GM18499 (cell line): ENCODE results near the gene UFSP1.

Experiments used
- ATAC-seq: cut with Tn5 transposase; IDR thresholded peaks from one replicate; pipeline ENCODE4 v1.9.1; 2021; ENCODE audit warnings: moderate number of reproducible peaks; ENCODE audit not compliant: insufficient read depth, unreplicated experiment

The UFSP1 gene

DNA sequence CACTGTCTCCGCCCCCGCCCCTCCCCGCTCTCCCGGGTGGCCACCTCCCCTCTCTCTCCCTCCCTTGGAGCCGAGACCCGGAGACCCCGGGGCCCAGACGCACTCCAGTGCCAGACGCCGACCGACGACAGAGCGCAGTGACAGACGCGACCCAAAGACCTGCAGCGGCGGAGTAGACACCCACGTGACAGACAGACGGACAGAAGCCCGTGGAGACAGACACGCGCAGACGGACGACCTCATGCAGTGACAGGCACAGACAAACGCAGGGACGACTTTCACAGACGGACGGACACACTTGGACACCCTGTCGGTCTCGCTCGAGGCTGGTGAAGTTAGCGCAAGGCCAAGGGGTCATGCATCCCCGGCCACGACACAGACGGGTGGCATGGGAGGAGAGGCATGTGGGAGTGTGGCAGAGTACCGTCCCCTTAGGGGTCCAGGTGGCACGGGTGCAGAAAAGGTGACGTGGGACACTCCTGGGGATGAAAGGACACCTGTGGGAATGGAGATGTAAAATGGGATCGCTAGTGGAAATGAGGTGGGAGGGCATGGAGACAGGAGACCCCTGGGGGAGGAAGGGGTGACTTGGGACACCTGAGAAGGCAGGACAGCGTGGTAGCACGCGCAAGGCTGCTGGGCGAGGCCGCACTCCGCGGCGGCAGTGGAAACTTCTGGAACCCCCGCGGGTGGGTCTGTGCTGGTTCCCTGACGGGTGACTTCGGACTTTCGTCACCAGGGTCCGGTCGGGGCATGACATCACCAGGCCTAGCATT, 6.6 kb upstream of the UFSP1 start:
- no peak for ATAC-seq

DNA sequence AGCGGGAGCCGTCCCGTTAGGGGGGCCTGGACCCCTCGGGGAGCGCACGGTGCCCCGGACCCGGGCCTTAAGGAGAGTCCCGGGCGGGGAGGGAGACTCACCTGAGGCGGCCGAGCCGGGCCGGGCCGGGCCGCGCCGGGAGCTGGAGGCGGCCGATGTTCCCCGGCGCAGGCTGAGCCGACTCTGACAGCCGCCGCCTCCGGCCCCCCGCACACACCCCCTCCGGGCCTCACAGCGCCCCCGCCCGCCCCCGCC, 6.1 kb upstream of the UFSP1 start, which contains the start of gene ACHE:
Gene ACHE, minus strand, starts transcription at position 188 of the 255 bp plus-strand sequence. CDS start 1,656 bp downstream, outside the sequence.
- no peak for ATAC-seq

GRCh38 chr7:100894860-100895700, 5.6 kb upstream of the UFSP1 start:
- ATAC-seq = no peak

GRCh38 chr7:100893910-100894721, 4.6 kb upstream of the UFSP1 start:
- no peak for ATAC-seq

DNA sequence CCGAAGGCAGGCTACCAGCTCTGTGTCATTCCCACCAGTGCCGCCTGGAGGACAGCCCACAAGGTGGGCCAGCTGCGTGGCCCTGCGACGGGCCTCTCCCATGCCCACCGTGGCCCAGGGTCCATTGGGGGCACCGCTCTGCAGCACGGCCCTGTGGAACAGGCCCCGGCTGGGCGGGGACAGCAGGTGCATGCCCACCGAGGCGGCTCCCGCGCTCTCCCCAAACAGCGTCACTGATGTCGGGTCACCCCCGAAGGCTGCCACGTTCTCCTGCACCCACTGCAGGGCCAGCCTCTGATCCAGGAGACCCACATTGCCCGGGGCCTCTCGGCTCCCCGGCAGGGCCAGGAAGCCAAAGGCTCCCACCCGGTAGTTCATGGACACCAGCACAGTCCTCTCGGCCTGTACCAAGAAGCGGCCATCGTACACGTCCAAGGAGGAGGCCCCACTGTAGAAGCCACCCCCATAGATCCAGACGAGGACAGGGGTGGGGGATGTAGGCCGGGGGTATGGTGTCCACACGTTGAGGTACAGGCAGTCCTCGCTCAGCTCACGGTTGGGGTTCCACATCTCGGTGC, 3.9 kb upstream of the UFSP1 start:
- ATAC-seq = no peak

- no peak for ATAC-seq
Measured at GRCh38 chr7:100892364-100893317, 3.1 kb upstream of the UFSP1 start.

DNA sequence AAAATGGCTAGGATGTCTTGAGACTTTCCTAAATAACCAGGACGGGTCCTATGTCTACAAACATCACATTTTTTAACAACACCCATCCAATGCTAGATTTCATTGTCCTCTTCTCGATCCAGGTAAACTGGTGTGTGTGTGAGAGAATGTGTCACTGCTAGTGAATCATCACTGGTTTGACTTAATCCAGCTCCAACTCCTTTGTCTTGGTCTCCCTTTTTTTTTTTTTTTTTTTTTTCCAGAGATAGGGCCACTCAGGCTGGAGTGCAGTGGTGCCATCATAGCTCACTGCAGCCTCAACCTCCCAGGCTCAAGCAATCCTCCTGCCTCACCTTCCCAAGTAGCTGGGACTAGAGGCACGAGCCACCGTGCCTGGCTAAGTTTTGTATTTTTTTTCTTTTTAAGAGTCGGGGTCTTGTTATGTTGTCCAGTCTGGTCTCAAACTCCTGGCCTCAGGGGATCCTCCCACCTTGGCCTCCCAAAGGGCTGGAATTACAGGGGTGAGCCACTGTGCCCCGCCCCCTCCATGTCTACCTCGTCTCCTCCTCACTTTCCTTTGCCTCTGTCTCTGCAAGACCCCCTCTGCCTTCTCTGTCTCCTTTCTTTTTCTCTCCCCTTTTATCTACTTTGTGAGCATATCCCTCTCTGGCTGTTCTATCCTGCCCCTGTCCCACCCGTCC, 2.2 kb upstream of the UFSP1 start:
- ATAC-seq = no peak

DNA sequence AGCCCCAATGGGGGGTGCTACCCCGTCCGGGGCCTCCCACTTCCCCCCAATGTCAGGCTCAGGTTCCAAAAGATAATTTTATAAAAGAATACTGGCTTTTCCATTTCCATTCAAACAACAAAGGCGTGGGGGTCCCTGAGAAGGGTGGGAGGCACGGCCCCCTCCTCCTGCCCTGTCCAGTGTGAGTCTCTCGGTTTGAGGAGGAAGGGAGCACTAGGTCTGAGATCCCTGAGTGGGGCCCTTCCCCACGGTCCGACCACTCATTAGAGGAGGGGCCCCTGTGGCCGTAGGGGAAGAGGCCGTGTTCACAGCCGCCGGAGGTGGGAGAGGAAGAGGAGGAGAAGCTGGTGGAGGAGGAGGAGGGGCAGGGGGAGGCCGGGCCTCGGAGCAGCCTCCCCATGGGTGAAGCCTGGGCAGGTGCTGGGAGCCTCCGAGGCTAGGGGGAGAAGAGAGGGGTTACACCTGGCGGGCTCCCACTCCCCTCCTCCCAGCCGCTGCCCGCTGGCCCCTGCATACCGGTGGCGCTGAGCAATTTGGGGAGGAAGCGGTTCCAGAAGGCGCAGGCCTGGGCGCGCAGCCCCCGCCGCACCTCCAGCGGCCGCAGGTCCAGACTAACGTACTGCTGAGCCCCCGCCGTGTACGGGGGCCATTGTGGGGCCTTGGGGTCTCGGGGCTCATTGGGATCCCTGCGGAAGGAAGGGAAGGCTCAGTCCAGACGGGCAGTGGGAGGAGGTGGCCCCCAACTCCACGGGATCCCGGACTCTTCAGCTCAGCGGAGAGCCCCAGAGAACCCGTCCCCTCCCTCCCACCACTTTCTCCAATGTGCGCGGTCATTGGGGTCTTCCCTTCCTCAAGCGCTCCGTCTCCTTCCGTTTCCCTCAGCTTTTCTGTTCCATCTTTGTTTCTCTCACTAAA, 1.4 kb upstream of the UFSP1 start:
- ATAC-seq = no peak

- ATAC-seq = no peak
Measured at GRCh38 chr7:100888291-100888987, 1.1 kb downstream of the UFSP1 start.

- ATAC-seq = no peak
Measured at GRCh38 chr7:100887516-100888290, 1.8 kb downstream of the UFSP1 start.

GRCh38 chr7:100886936-100887515, 2.5 kb downstream of the UFSP1 start:
- no peak for ATAC-seq

- no peak for ATAC-seq
Measured at GRCh38 chr7:100886142-100886935, 3.2 kb downstream of the UFSP1 start.

- no peak for ATAC-seq
Measured at GRCh38 chr7:100885440-100886141, 3.9 kb downstream of the UFSP1 start.

DNA sequence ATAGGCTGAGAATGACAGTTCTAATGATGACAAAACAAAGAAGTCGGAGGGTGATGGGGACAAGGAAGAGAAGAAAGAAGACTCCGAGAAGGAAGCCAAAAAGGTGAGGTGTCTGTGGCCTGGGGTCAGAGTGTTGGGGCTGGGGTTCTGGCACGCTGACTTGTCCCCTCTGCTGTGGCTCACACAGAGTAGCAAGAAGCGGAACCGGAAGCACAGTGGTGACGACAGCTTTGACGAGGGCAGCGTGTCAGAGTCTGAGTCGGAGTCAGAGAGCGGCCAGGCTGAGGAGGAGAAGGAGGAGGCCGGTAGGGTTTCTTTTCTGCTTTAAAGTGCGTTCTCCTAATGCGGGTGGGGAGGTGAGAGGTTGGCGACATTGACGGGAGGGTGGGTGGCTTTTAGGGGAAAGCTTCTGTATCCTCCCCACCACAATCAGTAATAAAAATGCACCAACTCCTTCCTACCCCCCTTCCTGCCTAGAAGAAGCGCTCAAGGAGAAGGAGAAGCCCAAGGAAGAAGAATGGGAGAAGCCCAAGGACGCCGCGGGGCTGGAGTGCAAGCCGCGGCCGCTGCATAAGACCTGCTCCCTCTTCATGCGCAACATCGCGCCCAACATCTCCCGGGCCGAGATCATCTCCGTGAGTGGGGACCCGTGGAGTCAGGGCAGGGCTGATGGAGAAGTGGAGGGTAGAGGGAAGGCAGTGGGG, 4.6 kb downstream of the UFSP1 start:
- no peak for ATAC-seq
